ENCODE measurements around the gene SRPX2. TPM values are rescaled to one million over a fixed set of nuclear protein-coding genes. Genes with fewer than 3 reads are reported as not detected.

SRPX2 gene
- total RNA-seq, 3 donors from 2014 or later, result 3.3 to 17.6 (median 13.9) TPM

DNA sequence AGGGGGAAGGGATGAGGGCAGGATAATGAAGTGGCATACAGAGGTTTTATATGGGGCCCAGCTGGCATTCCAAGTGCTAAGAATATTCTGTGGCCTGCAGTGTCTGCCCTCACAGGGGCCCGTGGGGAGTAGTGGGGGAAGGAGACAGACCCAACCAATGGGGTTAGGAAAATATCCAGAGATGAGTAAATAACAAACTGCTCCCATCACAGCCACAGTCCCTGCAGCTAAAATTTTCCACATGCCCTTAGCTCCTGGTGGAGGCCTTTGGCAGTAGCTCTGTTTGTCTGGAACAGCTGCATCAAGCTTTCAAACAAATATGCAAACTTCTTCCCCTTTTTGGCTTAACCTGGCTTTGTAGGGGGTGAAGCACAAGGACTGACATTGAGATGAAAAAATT lies 3.1 kb downstream of the SRPX2 start:
- Histone ChIP-seq H3K4me3 (no peak overlapping the region), H3K9me3 (no peaks in the 10 kb centered on the region), H3K4me1 (ENCODE audit: low read depth) (peaks cover 14% of the 10 kb centered on the region), H3K36me3 (ENCODE audit: low read depth) (no peaks in the 10 kb centered on the region)
- no peak for ATAC-seq
- no peak for DNase-seq
- intact Hi-C loops (cut with DNase I, micrococcal nuclease), result no loop called here
- no peak for TF ChIP-seq CTCF (IDR thresholded peaks at IDR 0.05)

DNA sequence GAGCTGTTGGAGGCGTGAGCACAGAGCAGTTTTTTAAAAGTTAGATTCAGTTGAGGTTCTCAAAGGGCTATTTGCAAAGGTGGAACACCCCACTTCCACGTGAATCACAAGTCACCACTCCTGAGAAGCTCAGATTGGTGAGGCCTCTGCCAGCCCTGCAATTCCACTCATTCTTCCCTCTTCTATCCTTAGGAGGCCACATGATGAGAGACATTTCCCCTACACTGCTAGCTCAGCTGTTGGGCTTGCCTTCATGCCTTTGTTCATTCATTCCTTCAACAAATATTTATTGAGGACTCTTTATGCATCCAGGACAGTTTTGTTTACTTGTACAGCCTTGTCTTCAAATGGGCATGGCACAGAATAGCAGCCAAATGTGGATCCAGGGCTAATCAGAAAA lies 3.7 kb downstream of the SRPX2 start:
- no peak for ATAC-seq
- Histone ChIP-seq H3K36me3 (ENCODE audit: low read depth) (no peaks in the 10 kb centered on the region), H3K4me3 (no peak overlapping the region), H3K4me1 (ENCODE audit: low read depth) (peaks cover 14% of the 10 kb centered on the region), H3K9me3 (no peaks in the 10 kb centered on the region)
- no peak for DNase-seq
- intact Hi-C loops (cut with DNase I, micrococcal nuclease), result no loop called here
- no peak for TF ChIP-seq CTCF (IDR thresholded peaks at IDR 0.05)

DNA sequence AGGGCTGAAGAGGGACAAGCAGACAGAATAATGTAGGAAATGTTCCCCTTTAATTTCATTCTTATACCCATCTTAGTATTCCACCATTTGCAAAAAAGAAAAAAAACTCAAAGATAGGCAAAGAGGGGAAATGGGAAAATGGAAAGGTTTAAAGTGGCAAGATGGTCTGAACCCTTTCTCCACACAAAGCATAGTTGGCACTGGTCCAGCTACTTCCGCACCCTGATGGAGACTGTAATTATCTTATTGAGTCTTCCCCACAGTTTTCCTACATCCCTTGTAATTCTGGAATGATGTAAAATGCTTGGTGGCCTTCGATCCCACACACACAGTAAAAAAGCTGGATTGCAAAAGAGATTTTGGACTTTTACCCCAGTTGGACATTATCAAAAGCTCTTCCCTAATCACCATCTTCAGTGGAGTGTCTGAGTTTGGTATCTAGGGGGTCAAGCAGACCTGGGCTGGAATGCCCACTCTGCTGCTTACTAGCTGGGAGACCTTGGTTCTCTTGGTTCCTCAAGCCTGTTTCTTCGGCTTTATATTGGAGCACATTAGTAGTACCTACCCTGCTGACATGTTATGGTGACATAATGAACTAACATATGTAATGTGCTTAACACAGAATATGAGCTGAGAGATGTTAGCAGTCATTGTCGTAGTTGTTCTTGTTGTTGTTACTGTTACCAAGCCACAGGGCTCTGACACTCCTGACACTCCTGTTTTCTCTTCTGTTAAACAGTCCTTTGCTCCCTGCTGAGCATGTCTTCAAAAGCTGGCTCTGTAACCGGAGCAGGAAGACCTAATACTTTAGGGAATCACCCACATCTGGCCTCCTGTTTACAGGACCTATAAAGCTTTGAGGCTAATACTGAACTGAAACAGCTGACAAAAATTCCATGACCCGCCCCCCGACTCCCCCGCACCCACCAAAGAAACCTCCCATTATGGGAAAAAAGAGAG lies 4.7 kb downstream of the SRPX2 start:
- TF ChIP-seq CTCF (IDR thresholded peaks at IDR 0.05), result no peak
- no peaks in the 10 kb centered on the region for H3K36me3 ChIP-seq (ENCODE audit: low read depth)
- DNase-seq (peak in 1 of 3 donors; percentile 29), ATAC-seq (peak; percentile 54)
- H3K4me3 ChIP-seq, result no peak overlapping the region
- H3K9me3 ChIP-seq, result no peaks in the 10 kb centered on the region
- intact Hi-C loops (cut with DNase I, micrococcal nuclease), result no loop called here
- H3K4me1 ChIP-seq (ENCODE audit: low read depth), result peaks cover 12% of the 10 kb centered on the region

DNA sequence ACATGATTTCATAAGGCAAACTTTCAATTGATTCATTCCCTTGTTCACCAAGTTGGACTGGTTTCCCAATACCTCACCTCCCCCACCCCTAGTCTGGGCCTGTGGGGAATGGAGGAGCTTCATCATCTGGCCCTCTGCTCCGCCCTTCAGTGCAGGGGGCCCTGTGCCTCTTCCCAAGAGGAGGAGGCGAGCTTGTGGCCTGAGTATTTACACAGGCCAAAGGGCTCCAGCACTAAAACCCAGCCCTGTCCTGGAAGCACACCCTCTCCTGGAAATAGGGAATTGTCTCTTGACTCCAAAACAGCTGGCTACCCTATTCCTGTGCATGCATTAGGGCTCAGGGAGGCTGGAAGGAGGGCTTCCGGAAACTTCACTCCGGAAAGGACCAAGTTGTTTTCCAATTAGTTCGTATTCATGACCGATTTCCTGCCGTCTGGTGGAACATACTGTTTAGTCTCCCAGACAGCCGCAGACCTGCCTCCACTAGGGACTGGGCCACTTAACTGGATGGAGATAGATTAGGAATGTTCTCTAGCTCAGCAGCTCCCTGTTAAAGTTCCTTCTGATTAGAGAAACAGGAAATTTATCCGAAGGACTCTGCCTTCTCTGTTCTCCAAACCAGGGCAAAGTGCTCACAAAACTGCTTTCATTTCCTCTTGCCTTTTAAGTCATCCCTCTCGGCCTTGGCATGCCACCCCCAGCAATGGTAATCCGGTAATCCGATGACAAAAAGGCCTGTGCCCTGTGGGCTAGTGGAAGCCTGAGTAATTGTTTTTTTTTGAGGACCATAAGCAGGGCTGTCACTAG lies 5.8 kb downstream of the SRPX2 start:
- intact Hi-C loops (cut with DNase I, micrococcal nuclease), result no loop called here

GRCh38 chrX:100650841-100651240 lies 6.8 kb downstream of the SRPX2 start:
- Histone ChIP-seq H3K36me3 (ENCODE audit: low read depth) (no peaks in the 10 kb centered on the region), H3K4me3 (no peak overlapping the region), H3K9me3 (no peaks in the 10 kb centered on the region), H3K4me1 (ENCODE audit: low read depth) (peaks cover 12% of the 10 kb centered on the region)
- intact Hi-C loops (cut with DNase I, micrococcal nuclease), result no loop called here
- DNase-seq, result no peak
- TF ChIP-seq CTCF (IDR thresholded peaks at IDR 0.05), result no peak
- no peak for ATAC-seq

More for the DNA sequence above, 5.8 kb downstream of the SRPX2 start:
- Histone ChIP-seq H3K4me3 (no peak overlapping the region), H3K36me3 (ENCODE audit: low read depth) (no peaks in the 10 kb centered on the region), H3K4me1 (ENCODE audit: low read depth) (peaks cover 12% of the 10 kb centered on the region), H3K9me3 (no peaks in the 10 kb centered on the region)
- DNase-seq, result peak; percentile 59 to 82 (median 67)
- peak; percentile 88 for ATAC-seq
- no peak for TF ChIP-seq CTCF (IDR thresholded peaks at IDR 0.05)

Measured in mucosa of descending colon (tissue), 3 donors.